NCI-H1694 treated with DMSO at 0.1 percent for 48 hours (cell line): ENCODE data around the gene PDE4D.

Source experiments
- DNase-seq: peaks from one replicate; lab custom pipeline; 2025; lab: John Stamatoyannopoulos, UW

The PDE4D gene

GRCh38 chr5:59256331-59256730 lies 637.2 kb downstream of the PDE4D start:
- no peak for DNase-seq

GRCh38 chr5:59254055-59254687 lies 639.4 kb downstream of the PDE4D start:
- no peak for DNase-seq

DNA sequence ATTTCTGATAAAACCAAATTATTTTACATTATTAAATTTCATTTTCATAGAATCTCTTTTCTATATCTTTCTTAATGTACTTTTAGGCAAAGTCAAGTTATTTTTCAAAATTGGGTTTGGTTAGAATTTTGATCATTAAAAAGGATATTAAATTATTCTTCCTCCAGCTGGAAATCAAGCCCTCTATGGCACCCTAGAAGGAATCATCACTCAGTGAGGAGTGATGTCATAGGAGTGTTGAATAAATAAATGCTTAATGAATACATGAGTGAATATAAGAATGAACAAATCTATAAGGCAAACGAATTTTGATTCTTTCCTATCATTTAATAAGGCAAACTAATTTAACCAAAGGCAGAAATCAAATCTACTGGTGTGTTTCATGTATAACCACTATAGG lies 639.9 kb downstream of the PDE4D start:
- DNase-seq: no peak

- DNase-seq: no peak
Measured at GRCh38 chr5:59251627-59252026, 641.9 kb downstream of the PDE4D start.

GRCh38 chr5:59249726-59250125 lies 643.8 kb downstream of the PDE4D start:
- DNase-seq: no peak

- no peak for DNase-seq
Measured at GRCh38 chr5:59249160-59249559, 644.4 kb downstream of the PDE4D start.

DNA sequence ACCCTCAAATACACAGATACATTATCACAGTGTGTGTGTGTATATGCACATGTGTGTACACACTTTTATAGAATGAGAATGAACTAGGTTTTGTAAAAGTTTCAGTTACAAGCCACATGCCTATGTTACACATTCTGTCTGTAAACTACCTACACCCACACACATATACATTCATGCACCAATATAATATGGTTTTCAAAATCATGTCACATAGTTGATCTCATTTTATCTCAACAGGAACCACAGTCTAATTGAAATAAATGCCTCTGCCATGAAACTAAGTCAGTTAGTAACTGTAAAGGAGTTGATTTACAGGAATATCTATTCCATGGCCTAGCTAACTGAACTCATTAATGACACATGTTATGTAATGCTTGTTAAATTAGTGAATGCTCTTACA lies 646.6 kb downstream of the PDE4D start:
- no peak for DNase-seq

DNA sequence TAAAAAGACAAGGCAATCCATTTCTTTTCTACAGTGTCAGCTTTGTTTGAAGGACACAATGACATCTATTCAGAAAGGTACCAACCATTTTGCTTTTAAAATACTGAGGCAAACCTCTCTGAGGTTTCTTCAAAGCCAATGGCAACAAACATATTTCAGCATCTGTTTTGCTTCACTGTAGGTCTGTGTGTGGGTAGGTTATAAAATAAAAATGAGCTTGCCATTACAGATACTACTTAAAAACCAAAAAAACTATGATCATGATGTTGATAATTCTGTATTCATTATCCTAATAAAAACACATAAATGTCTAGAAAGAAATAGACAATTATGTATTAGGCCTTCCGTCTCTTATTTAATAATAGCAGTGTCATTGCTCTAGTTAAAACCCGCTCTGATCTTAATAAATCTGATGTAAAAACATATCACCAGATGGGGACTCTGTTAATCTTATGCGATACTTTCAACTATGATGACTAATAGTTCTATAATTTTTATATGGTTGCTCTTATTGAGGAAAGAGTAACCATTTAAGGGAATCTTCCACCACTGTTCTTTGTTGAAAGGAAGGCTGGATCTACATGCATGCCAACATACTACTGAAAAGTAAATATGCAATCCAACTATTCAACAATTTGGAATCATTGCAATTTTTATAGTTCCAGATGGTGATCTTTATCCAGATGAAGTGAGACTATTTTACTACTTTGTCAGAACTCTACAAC lies 647.2 kb downstream of the PDE4D start:
- DNase-seq: no peak

- DNase-seq: no peak
Measured at GRCh38 chr5:59245198-59245597, 648.3 kb downstream of the PDE4D start.

DNA sequence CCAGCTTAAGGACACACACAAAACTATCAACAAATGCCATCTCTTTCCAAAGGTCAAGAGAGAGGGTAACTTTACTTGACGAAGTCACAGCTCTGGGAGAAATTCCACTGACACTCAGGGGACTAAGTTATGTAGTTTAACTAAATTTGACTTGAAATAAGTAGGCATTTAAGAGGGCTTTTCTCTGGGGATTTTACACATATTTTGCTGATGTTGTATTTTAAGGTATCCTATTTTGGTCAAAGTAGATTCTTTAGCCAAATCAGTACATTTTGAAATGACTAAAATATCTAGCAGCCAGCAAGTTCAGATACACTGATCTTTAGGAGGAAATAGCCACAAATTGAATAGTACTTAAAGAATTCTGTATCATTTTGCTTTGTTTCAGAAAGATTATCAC lies 652.0 kb downstream of the PDE4D start:
- no peak for DNase-seq

GRCh38 chr5:59241119-59241518 lies 652.4 kb downstream of the PDE4D start:
- no peak for DNase-seq

DNA sequence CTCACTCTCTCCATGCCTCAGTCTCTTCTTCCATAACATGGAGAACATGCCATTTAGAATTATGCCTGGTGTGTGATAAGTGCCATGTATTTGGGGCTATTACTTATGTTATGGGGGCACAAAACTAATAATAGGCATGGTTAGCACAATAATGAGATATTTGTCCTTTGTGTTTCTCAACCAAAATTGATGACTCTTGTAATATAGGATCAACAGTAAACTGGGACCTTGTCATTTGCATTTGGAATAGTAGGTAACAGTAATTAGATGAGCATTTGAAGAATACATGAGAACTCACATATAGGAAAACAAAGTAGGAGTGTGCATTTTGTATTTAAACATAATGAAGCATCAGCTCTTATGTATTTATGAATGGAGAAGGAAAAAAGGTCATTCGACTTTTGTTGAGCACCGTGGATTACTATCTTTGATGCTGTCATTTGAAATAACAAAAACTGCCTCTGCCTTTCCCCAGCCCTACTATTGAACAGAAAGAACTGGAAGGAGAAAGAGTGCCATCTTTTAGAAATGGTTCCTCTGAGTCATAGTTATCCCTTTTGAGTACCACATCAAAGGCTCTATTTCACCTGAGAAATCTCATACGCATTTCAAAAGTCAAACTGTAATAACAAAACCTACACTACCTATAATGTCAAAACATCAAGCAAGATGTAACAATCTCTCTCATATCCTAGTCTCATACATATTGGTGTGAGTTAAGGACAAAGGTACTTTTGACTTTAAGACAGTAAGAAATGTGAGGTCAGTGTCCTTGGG lies 655.2 kb downstream of the PDE4D start:
- DNase-seq: no peak

- DNase-seq: no peak
Measured at GRCh38 chr5:59236986-59237385, 656.5 kb downstream of the PDE4D start.

GRCh38 chr5:59236448-59236847 lies 657.1 kb downstream of the PDE4D start:
- no peak for DNase-seq

DNA sequence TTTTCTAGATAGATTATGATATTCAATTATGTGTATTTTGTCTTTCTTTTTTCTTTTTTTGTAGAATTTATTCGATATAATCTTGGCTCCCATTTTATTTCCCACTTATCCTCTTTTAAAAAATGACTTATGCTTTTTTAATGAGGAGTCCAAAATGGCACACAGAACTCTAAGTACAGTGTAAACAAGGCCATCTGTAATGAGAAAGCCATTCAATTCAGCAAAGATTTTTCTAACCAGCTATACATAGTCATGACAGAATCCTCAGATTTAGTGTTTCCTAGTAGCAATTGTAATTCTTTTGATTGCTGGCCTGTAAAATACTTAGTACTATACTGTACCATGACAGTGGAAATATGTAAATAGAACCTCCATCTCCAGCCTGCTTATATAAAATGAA lies 659.3 kb downstream of the PDE4D start:
- DNase-seq: peak; percentile 72

DNA sequence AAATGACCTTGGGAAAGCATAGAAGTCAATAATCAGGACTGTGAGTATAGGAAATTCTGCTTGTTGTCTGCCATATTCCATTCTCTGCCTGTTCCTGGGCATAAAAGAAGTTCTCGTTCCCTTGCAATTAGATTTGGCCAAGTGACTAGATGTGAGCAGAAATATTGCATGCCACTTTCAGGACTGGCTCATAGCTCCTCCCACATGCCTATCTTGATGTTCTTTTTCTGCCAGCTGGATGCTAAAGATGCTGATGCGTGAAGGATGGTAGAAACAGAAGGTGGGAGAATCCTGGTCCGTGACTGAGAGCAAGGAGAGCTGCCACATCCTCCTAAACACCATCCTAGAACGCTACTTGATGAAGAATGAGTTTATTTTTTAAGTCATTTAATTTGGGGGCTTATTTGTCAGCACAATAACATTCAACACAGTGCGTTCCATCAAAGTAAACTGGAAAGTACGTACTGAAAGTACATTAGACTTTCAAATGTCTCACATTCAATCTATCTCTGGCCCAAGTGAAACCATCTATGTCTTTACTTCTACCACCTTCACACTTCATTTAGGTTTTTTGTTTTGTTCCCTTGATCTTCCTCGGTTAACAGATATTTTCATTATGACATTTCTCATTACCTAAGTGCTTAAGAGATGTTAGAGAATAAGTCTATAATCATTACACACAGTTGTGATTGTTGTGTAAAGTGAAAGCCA lies 662.1 kb downstream of the PDE4D start:
- no peak for DNase-seq

- peak; percentile 77 for DNase-seq
Measured at GRCh38 chr5:59222687-59223511, 670.6 kb downstream of the PDE4D start.

GRCh38 chr5:59221769-59222168 lies 671.8 kb downstream of the PDE4D start:
- no peak for DNase-seq

- peak; percentile 39 for DNase-seq
Measured at GRCh38 chr5:59218424-59219045, 675.0 kb downstream of the PDE4D start.

- no peak for DNase-seq
Measured at GRCh38 chr5:59216841-59217240, 676.7 kb downstream of the PDE4D start.

GRCh38 chr5:59212596-59212995 lies 680.9 kb downstream of the PDE4D start:
- DNase-seq: no peak
